ENCODE results near the gene GOT2.

Gene GOT2

GRCh38 chr16:58732545-58733247 is 1.4 kb downstream of the GOT2 start:
- Histone ChIP-seq H3K27me3 (ENCODE audit: insufficient read depth, poor library complexity, severe bottlenecking) (no peaks in the 10 kb centered on the region), H3K27ac (replicated peaks) (peak overlapping the region; percentile 72), H3K4me3 (replicated peaks; ENCODE audit: insufficient read depth, low read length) (peak overlapping the region; percentile 99)
- no peak for DNase-seq (ENCODE audit: low read depth in 1 of 2, low spot score in 1 of 2)
- TF ChIP-seq POLR2AphosphoS5 (IDR thresholded peaks at IDR 0.05; ENCODE audit: low read depth) (no peak), GABPA (IDR thresholded peaks at IDR 0.05; ENCODE audit: low read depth) (no peak), SPI1 (IDR thresholded peaks at IDR 0.05; ENCODE audit: borderline replicate concordance, low read depth) (no peak), REST (IDR thresholded peaks at IDR 0.05; ENCODE audit: insufficient replicate concordance, low read depth) (no peak), CTCF (IDR thresholded peaks at IDR 0.05; ENCODE audit: insufficient read depth, low read length) (no peak)

GRCh38 chr16:58730724-58731370 is 3.3 kb downstream of the GOT2 start:
- Histone ChIP-seq H3K4me3 (replicated peaks; ENCODE audit: insufficient read depth, low read length) (no peak overlapping the region), H3K27ac (replicated peaks) (no peak overlapping the region), H3K27me3 (ENCODE audit: insufficient read depth, poor library complexity, severe bottlenecking) (no peaks in the 10 kb centered on the region)
- no peak for DNase-seq (ENCODE audit: low read depth in 1 of 2, low spot score in 1 of 2)
- TF ChIP-seq SPI1 (IDR thresholded peaks at IDR 0.05; ENCODE audit: borderline replicate concordance, low read depth) (no peak), POLR2AphosphoS5 (IDR thresholded peaks at IDR 0.05; ENCODE audit: low read depth) (no peak), GABPA (IDR thresholded peaks at IDR 0.05; ENCODE audit: low read depth) (no peak), REST (IDR thresholded peaks at IDR 0.05; ENCODE audit: insufficient replicate concordance, low read depth) (no peak), CTCF (IDR thresholded peaks at IDR 0.05; ENCODE audit: insufficient read depth, low read length) (no peak)

GRCh38 chr16:58727796-58728568 is 6.1 kb downstream of the GOT2 start:
- no peak overlapping the region for H3K4me3 ChIP-seq (replicated peaks; ENCODE audit: insufficient read depth, low read length)
- TF ChIP-seq POLR2AphosphoS5 (IDR thresholded peaks at IDR 0.05; ENCODE audit: low read depth) (no peak), REST (IDR thresholded peaks at IDR 0.05; ENCODE audit: insufficient replicate concordance, low read depth) (no peak), CTCF (IDR thresholded peaks at IDR 0.05; ENCODE audit: insufficient read depth, low read length) (no peak), SPI1 (IDR thresholded peaks at IDR 0.05; ENCODE audit: borderline replicate concordance, low read depth) (no peak), GABPA (IDR thresholded peaks at IDR 0.05; ENCODE audit: low read depth) (no peak)
- H3K27ac ChIP-seq (replicated peaks), result no peak overlapping the region
- H3K27me3 ChIP-seq (ENCODE audit: insufficient read depth, poor library complexity, severe bottlenecking), result no peaks in the 10 kb centered on the region
- no peak for DNase-seq (ENCODE audit: low read depth in 1 of 2, low spot score in 1 of 2)
